Naive thymus-derived CD8-positive, alpha-beta T cell (primary cell): ENCODE measurements around the gene B3GALNT2. TPM values are rescaled to one million over a fixed set of nuclear protein-coding genes. Genes with fewer than 3 reads are reported as not detected.

ENCODE experiments used
- polyA plus RNA-seq, 3 donors: library from polyadenylated mRNA; unstranded; fragments of 300-500 nt; fragmentation: Illumina TruSeq; gene quantifications; one replicate each; pipeline ENCODE4 v1.2.3, GENCODE V29; 2021
- total RNA-seq, 8 experiments: library from RNA in 2 of 8; stranded (reverse) in 2 of 8; gene quantifications; one replicate each; pipeline ENCODE4 v1.2.3 and lab custom pipeline; 2021 to 2026

Gene B3GALNT2
- total and polyA plus RNA-seq, 5 experiments from 2014 or later: 3.3 to 9.5 (median 4.3) TPM

Other genes with a start within 250 kb of the B3GALNT2 start
- 100 to 1,000 TPM in 1 of 2 experiments, 10 to 100 TPM in 1; 92.2 to 105 TPM for gene ARID4B, start 176.3 kb downstream of the B3GALNT2 start, total RNA-seq
- 10 to 100 TPM; 37.4 to 58.0 (median 52.8) TPM for gene ARID4B, start 176.3 kb downstream of the B3GALNT2 start, polyA plus RNA-seq
- gene GGPS1, start 175.9 kb downstream of the B3GALNT2 start, total RNA-seq: 10 to 100 TPM; 55.1 to 55.3 TPM
- gene GGPS1, start 175.9 kb downstream of the B3GALNT2 start, polyA plus RNA-seq: 10 to 100 TPM; 43.7 to 69.4 (median 57.3) TPM
- gene TBCE, start 137.0 kb downstream of the B3GALNT2 start, total RNA-seq: 10 to 100 TPM; 21.9 to 29.5 TPM
- 10 to 100 TPM; 11.9 to 14.6 (median 12.6) TPM for gene TBCE, start 137.0 kb downstream of the B3GALNT2 start, polyA plus RNA-seq
- gene GNG4, start 145.3 kb upstream of the B3GALNT2 start, total RNA-seq: not detected
- gene GNG4, start 145.3 kb upstream of the B3GALNT2 start, polyA plus RNA-seq: not detected